Activated CD4-positive, alpha-beta memory T cell treated with anti-CD3 and anti-CD28 coated beads for 36 hours (primary cell): ENCODE measurements around the gene MAMLD1. TPM values are rescaled to one million over a fixed set of nuclear protein-coding genes. Genes with fewer than 3 reads are reported as not detected.

Experiments used
- CTCF ChIA-PET: fragments of 350-600 bp; sonication (Branson Sonifier 250); formaldehyde crosslinking; loops from one replicate; lab custom pipeline; 2021; ENCODE audit warnings: antibody characterized with exemption, inconsistent platforms; lab: Charles Lee
- POLR2A ChIA-PET: fragments of 350-600 bp; sonication (Branson Sonifier 250); formaldehyde crosslinking; loops from one replicate; lab custom pipeline; 2021; ENCODE audit warnings: antibody characterized with exemption; lab: Charles Lee
- DNase-seq: peaks from one replicate; pipeline ENCODE4 v3.0.0-alpha.2; 2020
- H3K27ac Mint-ChIP-seq: one replicate; pipeline ENCODE4 v1.8.0; 2021; ENCODE audit warnings: mixed read lengths
- H3K27me3 Mint-ChIP-seq: one replicate; pipeline ENCODE4 v1.8.0; 2021; ENCODE audit warnings: mixed read lengths
- H3K36me3 Mint-ChIP-seq: one replicate; pipeline ENCODE4 v1.8.0; 2021; ENCODE audit warnings: mixed read lengths
- H3K4me1 Mint-ChIP-seq: one replicate; pipeline ENCODE4 v1.8.0; 2021; ENCODE audit warnings: low read depth, mixed read lengths
- H3K4me3 Mint-ChIP-seq: one replicate; pipeline ENCODE4 v1.8.0; 2021; ENCODE audit warnings: mild to moderate bottlenecking, mixed read lengths
- H3K9me3 Mint-ChIP-seq: one replicate; pipeline ENCODE4 v1.8.0; 2021; ENCODE audit warnings: mixed read lengths
- intact Hi-C: fragments of 100-400 bp; cut with micrococcal nuclease; formaldehyde crosslinking; loops from one replicate; pipeline ENCODE4 v1.15.1; 2023
- total RNA-seq, 2 experiments: library from RNA; stranded (reverse); gene quantifications; one replicate each; pipeline ENCODE4 v1.2.3, GENCODE V29; 2021

Gene MAMLD1
- total RNA-seq, 2 experiments from 2014 or later = 2.1 to 2.2 TPM

- peaks cover 18% of the 10 kb centered on the region for H3K4me1 Mint-ChIP-seq
- DNase-seq = no peak
- no peak overlapping the region for H3K4me3 Mint-ChIP-seq
- no peak overlapping the region for H3K27ac Mint-ChIP-seq
- CTCF ChIA-PET = no interaction called here
- intact Hi-C loops = no loop called here
- no peaks in the 10 kb centered on the region for H3K36me3 Mint-ChIP-seq
- no peaks in the 10 kb centered on the region for H3K27me3 Mint-ChIP-seq
- H3K9me3 Mint-ChIP-seq = no peaks in the 10 kb centered on the region
- POLR2A ChIA-PET = no interaction called here
Observed at GRCh38 chrX:150409486-150409885, 46.4 kb downstream of the MAMLD1 start.

GRCh38 chrX:150409964-150410363 is 46.8 kb downstream of the MAMLD1 start:
- Mint-ChIP-seq H3K27me3 (no peaks in the 10 kb centered on the region), H3K9me3 (no peaks in the 10 kb centered on the region), H3K4me1 (peaks cover 18% of the 10 kb centered on the region), H3K4me3 (no peak overlapping the region), H3K27ac (no peak overlapping the region), H3K36me3 (no peaks in the 10 kb centered on the region)
- no peak for DNase-seq
- intact Hi-C loops = no loop called here
- ChIA-PET POLR2A (no interaction called here), CTCF (interaction anchor here (1.4 kb wide), 1 partner anchor 22 kb away, joined by 4 read pairs; no protein-coding TSS in a partner anchor)

DNA sequence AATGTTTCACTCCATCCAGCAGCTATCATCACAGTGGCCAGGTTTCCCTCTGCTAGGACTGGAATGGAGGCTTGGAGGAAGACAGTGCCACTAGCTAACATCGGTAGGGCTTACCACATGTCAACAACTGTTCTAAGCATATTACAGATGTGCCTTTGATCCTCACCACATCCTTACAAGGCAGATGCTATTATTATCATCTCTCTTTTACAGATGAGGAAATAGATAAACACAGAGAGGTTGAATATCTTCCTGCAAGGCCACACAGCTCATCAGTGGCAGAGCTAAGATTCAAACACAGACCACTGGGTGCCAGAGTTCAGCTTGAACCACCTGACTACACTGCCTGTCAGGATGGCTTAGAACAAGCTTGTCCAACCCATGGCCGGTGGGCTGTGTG is 47.4 kb downstream of the MAMLD1 start:
- H3K36me3 Mint-ChIP-seq = no peaks in the 10 kb centered on the region
- H3K9me3 Mint-ChIP-seq = no peaks in the 10 kb centered on the region
- POLR2A ChIA-PET = no interaction called here
- intact Hi-C loops = no loop called here
- no peak overlapping the region for H3K4me3 Mint-ChIP-seq
- peaks cover 18% of the 10 kb centered on the region for H3K4me1 Mint-ChIP-seq
- H3K27ac Mint-ChIP-seq = no peak overlapping the region
- H3K27me3 Mint-ChIP-seq = no peaks in the 10 kb centered on the region
- DNase-seq = no peak
- CTCF ChIA-PET = interaction anchor here (1.4 kb wide), 1 partner anchor 22 kb away, joined by 4 read pairs; no protein-coding TSS in a partner anchor

DNA sequence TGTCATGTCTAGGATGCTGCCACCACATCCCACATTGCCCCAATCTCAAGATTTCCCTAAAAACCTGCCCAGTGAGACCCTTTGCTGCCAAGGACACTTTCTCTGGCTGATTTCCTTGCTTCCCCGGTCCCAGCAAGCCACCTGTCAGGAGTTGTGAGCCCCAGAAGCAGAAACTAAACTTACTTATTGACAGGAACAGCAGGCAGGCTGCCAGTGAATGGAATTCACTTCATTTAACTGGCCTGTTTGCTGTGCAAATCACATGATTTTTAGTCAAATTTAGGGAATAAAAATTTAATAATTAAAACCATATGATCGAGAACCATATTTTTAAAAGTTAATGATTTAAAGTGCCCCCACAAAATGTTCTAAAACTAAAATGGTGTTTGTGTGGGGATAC is 48.5 kb downstream of the MAMLD1 start:
- Mint-ChIP-seq H3K4me3 (no peak overlapping the region), H3K4me1 (peaks cover 18% of the 10 kb centered on the region), H3K9me3 (no peaks in the 10 kb centered on the region), H3K27ac (no peak overlapping the region), H3K36me3 (no peaks in the 10 kb centered on the region), H3K27me3 (no peaks in the 10 kb centered on the region)
- ChIA-PET POLR2A (no interaction called here), CTCF (no interaction called here)
- no peak for DNase-seq
- intact Hi-C loops = no loop called here

- no peak for DNase-seq
- no peak overlapping the region for H3K4me3 Mint-ChIP-seq
- POLR2A ChIA-PET = no interaction called here
- H3K27ac Mint-ChIP-seq = no peak overlapping the region
- intact Hi-C loops = no loop called here
- no peaks in the 10 kb centered on the region for H3K36me3 Mint-ChIP-seq
- no peaks in the 10 kb centered on the region for H3K27me3 Mint-ChIP-seq
- H3K9me3 Mint-ChIP-seq = no peaks in the 10 kb centered on the region
- H3K4me1 Mint-ChIP-seq = peaks cover 15% of the 10 kb centered on the region
- CTCF ChIA-PET = no interaction called here
Observed at GRCh38 chrX:150414228-150414627, 51.1 kb downstream of the MAMLD1 start.

DNA sequence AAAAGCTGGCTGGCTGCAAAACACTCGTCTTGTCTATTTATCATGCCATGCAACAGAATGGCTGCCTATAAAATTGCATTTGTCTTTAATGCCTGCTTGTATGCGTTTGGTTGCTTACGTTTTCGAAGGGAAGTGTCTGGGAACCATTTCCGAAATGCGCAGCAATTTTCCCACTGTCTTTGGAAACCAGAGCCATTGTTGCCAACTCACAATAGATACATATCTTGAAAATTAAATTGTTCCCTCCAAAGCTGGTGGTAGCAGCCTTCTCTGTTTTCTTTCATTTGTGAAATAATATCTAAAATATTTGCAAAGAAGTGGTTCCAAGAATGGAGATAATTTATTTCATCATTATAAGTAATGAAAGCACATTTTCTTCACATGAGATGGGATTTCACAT is 53.4 kb downstream of the MAMLD1 start:
- Mint-ChIP-seq H3K27me3 (no peaks in the 10 kb centered on the region), H3K9me3 (no peaks in the 10 kb centered on the region), H3K27ac (no peak overlapping the region), H3K36me3 (no peaks in the 10 kb centered on the region), H3K4me1 (no peaks in the 10 kb centered on the region), H3K4me3 (no peak overlapping the region)
- DNase-seq = no peak
- ChIA-PET CTCF (no interaction called here), POLR2A (no interaction called here)
- intact Hi-C loops = no loop called here

DNA sequence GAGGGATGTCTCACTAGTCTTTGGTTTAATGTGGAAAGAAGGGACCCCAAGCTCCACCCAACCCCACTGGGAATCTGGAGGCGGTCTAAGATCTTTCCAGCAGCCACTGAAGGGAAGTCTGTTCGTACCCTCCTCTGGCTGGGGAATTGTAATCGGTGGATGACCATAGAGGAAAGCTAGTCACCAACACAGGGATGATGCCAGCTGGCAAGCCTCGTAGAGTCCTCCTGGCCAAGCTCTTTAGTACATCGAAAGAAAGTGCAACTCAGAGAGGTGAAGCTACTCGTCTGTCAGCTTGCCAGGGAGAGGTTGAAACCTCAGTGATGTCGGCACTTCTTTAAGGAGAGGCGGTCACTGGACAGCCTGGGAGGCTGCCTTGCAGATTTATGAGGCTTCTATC is 58.7 kb downstream of the MAMLD1 start:
- CTCF ChIA-PET = no interaction called here

GRCh38 chrX:150429594-150429993 is 66.5 kb downstream of the MAMLD1 start:
- ChIA-PET CTCF (no interaction called here), POLR2A (no interaction called here)
- Mint-ChIP-seq H3K36me3 (no peaks in the 10 kb centered on the region), H3K9me3 (no peaks in the 10 kb centered on the region), H3K27me3 (no peaks in the 10 kb centered on the region), H3K4me3 (no peak overlapping the region), H3K4me1 (peaks cover 2% of the 10 kb centered on the region), H3K27ac (no peak overlapping the region)
- intact Hi-C loops = no loop called here
- no peak for DNase-seq

More for the DNA sequence above, 58.7 kb downstream of the MAMLD1 start:
- intact Hi-C loops = no loop called here
- Mint-ChIP-seq H3K36me3 (no peaks in the 10 kb centered on the region), H3K9me3 (no peaks in the 10 kb centered on the region), H3K4me1 (no peaks in the 10 kb centered on the region), H3K27me3 (no peaks in the 10 kb centered on the region), H3K4me3 (no peak overlapping the region), H3K27ac (no peak overlapping the region)
- POLR2A ChIA-PET = no interaction called here
- no peak for DNase-seq

- H3K4me1 Mint-ChIP-seq = no peaks in the 10 kb centered on the region
- H3K4me3 Mint-ChIP-seq = no peak overlapping the region
- peaks cover 5% of the 10 kb centered on the region for H3K9me3 Mint-ChIP-seq
- POLR2A ChIA-PET = no interaction called here
- DNase-seq = no peak
- intact Hi-C loops = no loop called here
- H3K27ac Mint-ChIP-seq = no peak overlapping the region
- CTCF ChIA-PET = no interaction called here
- H3K27me3 Mint-ChIP-seq = no peaks in the 10 kb centered on the region
- no peaks in the 10 kb centered on the region for H3K36me3 Mint-ChIP-seq
Observed at GRCh38 chrX:150436195-150436594, 73.1 kb downstream of the MAMLD1 start.

DNA sequence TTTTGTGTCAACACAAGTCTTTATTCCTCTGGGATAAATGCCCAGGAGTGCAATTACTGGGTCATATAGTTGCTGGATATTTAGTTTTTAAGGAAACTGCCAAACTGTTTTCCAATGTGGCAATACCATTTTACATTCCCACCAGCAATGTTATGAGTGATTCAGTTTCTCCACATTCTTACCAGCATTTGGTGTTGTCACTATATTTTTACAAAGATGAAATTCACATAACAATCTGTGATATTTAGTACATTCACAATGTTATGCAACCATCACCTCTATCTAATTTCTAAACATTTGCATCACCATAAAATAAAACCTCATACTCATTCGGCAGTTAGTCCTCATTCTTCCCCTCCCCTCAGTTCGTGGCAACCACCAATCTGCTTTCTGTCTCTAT is 75.0 kb downstream of the MAMLD1 start:
- Mint-ChIP-seq H3K4me1 (no peaks in the 10 kb centered on the region), H3K27ac (no peak overlapping the region), H3K9me3 (peaks cover 5% of the 10 kb centered on the region), H3K36me3 (no peaks in the 10 kb centered on the region), H3K27me3 (no peaks in the 10 kb centered on the region), H3K4me3 (no peak overlapping the region)
- intact Hi-C loops = no loop called here
- ChIA-PET POLR2A (no interaction called here), CTCF (no interaction called here)
- no peak for DNase-seq

DNA sequence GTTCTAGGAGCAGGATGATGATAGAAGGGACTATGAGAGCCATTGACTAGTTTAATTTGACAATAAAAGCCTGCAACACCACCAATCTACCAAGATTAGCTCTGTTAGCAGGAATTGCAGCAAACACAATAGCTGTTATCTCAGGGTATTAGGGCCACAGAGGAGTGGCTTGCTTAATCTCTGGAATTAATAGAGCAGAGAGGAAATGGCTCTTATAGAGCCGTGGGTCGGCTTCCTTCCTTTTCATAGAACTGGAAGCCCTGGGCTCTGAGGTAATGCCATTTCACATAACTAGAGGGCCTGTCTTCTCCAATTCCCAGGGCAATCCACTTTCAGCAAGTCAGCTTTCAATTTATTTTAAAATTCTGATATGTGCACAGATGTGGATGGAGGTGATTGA is 83.0 kb downstream of the MAMLD1 start:
- H3K9me3 Mint-ChIP-seq = no peaks in the 10 kb centered on the region
- intact Hi-C loops = no loop called here
- POLR2A ChIA-PET = no interaction called here

DNA sequence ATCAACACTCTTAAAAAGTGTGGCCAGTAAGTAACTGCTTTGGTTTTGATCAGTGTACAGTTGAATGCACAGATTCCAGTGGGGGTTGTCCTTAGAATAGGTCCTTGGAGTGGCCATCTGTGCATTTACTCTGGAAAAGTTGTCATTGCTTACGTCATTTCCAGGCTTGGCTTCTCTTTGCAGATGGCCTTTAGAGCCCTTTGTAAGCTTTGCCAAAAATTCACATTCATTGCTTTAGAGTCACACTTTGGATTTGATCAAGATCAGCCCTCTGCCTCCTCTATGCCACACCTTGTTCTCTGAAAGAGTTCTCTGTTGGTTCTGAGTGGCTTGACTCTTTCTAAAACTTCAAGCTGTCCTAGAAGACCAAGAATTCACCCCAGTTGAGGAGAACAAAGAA is 83.9 kb downstream of the MAMLD1 start:
- Mint-ChIP-seq H3K27ac (no peak overlapping the region), H3K36me3 (no peaks in the 10 kb centered on the region), H3K4me1 (peaks cover 15% of the 10 kb centered on the region), H3K4me3 (no peak overlapping the region), H3K9me3 (no peaks in the 10 kb centered on the region), H3K27me3 (no peaks in the 10 kb centered on the region)
- ChIA-PET CTCF (no interaction called here), POLR2A (no interaction called here)
- no peak for DNase-seq
- intact Hi-C loops = no loop called here

More for the DNA sequence above, 83.0 kb downstream of the MAMLD1 start:
- Mint-ChIP-seq H3K27me3 (no peaks in the 10 kb centered on the region), H3K27ac (no peak overlapping the region), H3K36me3 (no peaks in the 10 kb centered on the region), H3K4me3 (no peak overlapping the region), H3K4me1 (peaks cover 14% of the 10 kb centered on the region)
- CTCF ChIA-PET = no interaction called here
- no peak for DNase-seq

DNA sequence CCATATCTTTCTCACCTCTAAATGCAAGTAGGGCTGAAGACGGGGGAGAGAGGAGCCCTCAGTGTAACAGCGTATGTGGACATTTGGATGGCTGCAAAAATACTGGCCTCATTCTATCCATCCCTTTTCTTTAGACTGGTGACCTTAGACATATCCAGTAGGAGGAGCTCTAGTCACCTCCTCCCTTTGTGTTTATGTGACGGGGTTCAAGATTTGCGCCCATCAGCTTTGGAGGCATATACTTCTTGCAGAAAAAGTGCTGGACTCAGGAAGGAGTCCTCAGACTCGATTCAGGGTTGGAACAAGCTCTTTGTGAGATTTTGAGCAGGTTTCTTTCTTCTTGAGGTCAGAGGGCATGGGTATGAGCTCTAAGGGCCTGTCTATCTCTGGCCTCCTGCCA is 86.2 kb downstream of the MAMLD1 start:
- no peak overlapping the region for H3K4me3 Mint-ChIP-seq
- H3K36me3 Mint-ChIP-seq = no peaks in the 10 kb centered on the region
- H3K9me3 Mint-ChIP-seq = no peaks in the 10 kb centered on the region
- H3K27ac Mint-ChIP-seq = no peak overlapping the region
- peaks cover 15% of the 10 kb centered on the region for H3K4me1 Mint-ChIP-seq
- H3K27me3 Mint-ChIP-seq = no peaks in the 10 kb centered on the region
- ChIA-PET CTCF (interaction anchor here (0.9 to 1.9 kb wide), 5 partner anchors 9 to 46 kb away, joined by 3 to 9 read pairs (median 5); no protein-coding TSS in a partner anchor), POLR2A (no interaction called here)
- DNase-seq = no peak
- intact Hi-C loops = no loop called here
